Purkinje cell (primary cell): Measurements from ENCODE around the gene USP30. TPM values are rescaled to one million over a fixed set of nuclear protein-coding genes. Genes with fewer than 3 reads are reported as not detected.

Experiments used
- polyA plus RNA-seq: library from polyadenylated mRNA; unstranded; fragments of >200 nt; fragmentation: Nextera tagmentation; gene quantifications from 2 replicates; pipeline ENCODE4 v1.2.1, GENCODE V29; 2014

The USP30 gene, protein sequence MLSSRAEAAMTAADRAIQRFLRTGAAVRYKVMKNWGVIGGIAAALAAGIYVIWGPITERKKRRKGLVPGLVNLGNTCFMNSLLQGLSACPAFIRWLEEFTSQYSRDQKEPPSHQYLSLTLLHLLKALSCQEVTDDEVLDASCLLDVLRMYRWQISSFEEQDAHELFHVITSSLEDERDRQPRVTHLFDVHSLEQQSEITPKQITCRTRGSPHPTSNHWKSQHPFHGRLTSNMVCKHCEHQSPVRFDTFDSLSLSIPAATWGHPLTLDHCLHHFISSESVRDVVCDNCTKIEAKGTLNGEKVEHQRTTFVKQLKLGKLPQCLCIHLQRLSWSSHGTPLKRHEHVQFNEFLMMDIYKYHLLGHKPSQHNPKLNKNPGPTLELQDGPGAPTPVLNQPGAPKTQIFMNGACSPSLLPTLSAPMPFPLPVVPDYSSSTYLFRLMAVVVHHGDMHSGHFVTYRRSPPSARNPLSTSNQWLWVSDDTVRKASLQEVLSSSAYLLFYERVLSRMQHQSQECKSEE
- 14.0 and 14.3 TPM in 2 replicates for polyA plus RNA-seq

DNA sequence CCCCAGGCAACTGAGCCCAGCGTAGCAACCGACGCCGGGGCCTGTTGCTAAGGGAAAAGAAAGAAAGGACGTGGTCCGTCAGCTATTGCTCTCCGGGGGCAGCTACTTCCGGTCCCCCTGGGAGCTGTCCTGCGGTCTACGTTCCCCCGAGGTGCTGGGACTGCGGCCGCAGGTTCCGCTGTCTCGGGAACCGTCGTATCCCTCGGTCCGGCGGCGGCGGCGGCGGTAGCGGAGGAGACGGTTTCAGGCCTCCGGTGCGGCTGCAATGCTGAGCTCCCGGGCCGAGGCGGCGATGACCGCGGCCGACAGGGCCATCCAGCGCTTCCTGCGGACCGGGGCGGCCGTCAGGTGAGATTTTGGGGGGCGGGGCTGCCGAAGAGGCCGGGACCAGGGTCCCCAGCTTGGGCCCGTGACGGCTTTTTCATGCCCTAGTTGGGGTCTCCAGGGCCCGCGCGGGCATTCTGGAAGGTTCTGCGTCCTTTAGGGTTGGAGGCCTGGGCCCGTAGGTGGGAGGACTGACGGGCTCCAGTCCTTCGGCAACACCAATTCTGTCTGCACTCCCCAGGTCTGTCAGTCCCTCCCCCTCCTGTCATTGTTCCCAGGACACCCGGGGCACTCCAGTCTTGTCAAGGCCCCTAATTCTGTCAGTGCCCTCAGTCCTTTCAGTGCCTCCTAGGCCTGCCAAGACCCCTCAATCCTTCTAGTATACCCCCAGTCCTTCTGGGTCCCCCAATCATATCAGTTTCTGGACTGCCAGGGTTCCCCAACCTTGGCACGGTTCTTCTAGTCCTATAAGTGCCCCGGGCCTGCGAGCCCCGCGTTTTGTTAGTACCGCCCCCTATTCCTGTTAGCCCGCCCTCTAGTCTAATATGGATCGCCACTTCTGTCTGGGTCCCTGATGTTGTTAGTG is at the start of gene USP30:
Gene USP30, plus strand, starts transcription at position 163 of the 910 bp plus-strand sequence. Its CDS starts 103 bp downstream, at position 266.

DNA sequence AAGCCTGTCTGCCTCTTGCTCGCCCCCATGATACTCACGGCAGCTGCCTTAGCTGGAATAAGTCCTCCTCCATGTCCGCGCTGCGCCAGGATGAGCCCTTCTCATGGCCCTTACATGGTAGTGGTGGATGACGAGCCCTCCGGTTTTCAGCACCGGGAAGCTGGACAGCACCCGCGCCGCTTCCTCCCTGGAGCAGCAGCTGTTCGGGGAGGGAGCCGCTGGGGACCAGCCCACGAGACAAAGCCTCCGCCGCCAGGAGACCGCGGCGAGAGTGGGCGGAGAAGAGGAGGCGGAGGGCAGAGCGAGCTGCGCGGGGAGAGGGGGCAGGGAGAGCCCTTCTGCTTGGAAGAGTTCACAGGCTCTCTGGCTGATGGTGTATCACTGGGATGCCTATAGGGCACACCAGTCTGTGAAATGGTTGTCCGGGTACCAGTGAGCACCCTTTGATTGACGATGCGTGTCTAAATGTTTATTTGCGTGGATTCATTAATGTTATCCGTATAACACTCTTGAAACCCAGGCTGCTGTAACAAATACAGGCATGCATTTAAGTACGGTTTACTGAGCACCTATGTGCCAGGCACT is 31.5 kb upstream of the USP30 start, which contains the start of gene SVOP:
Gene SVOP, minus strand, starts transcription at position 273 of the 585 bp plus-strand sequence. Its CDS starts 200 bp downstream, at position 73.

DNA sequence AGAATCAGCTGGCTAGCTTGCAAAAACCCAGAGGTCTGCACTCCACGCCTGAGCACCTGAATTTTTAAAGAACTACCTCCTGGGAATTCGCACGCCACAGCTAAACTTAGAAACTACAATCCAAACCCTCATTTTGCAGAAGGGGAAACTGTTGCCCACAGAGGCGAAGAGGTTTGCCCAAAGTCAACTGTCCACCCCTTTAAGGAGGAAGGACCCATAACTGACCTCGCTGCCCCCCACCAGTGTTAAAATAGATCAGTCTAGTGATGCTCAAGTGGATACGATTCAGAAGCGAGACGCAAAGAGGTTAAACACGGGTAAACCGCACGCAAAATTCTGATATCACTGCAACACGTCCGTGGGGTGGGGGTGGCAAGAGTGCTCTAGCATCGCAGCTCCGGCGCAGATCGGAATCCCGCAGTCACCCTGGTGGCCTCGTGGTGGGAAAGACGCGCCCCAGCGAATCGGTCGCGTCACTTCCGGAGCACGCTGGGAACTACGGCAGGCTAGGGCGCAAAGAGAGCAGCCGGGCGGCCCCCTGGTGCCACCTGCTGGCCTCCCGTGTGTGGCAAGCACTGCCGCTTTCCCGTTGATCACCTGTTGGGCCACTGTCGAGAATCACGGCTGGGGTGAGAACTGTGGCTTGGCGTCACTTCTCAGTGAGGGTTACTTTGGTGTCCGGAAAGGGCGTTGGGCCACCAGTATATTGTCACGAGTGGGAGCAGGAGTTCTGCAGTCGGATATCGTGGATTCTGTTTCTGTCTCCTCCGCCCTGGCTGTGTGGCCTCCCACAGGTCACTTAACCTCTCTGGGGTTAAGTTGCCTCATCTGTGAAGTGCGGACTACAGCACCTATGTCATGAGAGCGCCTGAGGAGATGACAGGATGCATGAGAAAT is 40.9 kb downstream of the USP30 start, which contains the start of gene ALKBH2:
Gene ALKBH2, minus strand, starts transcription at position 451 of the 897 bp plus-strand sequence. CDS start 686 bp downstream, outside the sequence.

DNA sequence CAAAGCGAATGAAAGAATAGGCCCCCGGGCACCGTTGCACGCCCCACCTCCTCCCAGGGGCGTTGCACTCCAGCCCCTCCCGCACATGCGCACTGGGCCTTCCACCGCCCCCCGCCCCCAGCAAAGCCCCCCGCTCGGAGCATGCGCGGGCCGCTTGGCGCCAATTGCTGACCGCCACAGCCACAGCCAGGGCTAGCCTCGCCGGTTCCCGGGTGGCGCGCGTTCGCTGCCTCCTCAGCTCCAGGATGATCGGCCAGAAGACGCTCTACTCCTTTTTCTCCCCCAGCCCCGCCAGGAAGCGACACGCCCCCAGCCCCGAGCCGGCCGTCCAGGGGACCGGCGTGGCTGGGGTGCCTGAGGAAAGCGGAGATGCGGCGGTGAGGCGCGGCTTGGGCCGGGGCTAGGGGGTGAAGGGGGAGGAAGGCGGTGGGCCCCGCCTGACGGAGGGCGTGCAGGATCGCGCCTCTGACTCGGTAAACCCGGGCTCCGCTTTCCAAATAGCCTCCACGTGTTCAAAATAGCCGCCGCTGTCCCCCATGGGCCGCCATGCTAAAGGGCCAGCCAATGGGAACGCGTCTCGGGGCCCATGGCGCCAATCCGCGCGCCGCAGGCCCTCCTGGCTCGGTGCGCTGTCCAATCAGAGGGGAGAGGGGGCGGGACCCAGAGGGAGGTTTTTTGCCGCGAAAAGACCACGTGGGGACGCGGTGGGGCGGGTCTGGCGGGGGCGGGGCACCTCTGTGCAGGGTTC is 45.2 kb downstream of the USP30 start, which contains the start of gene UNG:
Gene UNG, plus strand, starts transcription at position 163 of the 748 bp plus-strand sequence. Its CDS starts 83 bp downstream, at position 246.

DNA sequence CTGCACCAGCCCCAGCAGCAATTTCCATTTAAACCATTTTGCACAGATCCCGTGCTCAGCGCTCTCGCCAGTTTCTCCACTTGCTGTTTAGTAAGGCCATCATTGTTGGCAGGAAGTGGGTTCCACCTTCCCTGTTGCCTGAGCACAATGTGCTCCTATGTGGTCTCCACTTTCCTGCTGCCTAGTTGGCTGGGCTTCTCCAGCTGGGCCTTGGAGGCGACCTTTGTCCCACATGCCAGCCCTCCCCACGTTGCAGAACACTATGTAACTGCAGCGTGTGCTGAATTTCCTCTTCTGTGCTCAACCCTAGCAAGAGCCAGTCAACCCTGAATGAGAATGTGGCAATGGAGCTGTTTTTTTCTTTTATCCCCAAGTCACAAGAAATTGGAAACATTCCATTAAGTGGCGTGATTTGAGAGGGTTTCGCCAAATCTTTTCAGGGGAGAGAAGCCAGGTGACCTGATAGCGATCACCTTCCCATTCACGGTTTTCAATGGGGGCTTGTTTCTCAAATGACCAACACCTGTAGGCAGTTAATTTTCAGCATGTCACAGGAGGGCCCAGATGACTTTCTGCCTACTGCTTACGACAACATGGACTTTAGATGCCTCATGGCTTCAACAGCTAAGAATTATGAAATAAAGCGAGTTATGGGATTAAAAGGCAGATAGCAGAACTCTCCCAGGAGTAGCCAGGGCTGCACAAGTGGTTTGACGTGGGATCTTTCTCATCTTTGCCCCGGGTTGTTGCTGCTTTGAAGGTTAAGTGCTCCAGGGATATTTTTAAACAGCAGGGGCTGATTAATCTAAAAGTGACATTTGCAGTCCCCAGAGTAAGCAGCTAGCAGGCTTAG is 63.6 kb downstream of the USP30 start, which contains the start of gene ACACB:
Gene ACACB, plus strand, starts transcription at position 830 of the 853 bp plus-strand sequence. CDS start 22,819 bp downstream, outside the sequence.

Other genes starting within 250 kb of the USP30 start
- 0.14 and 2.8 TPM in 2 replicates for gene SSH1, start 195.0 kb upstream of the USP30 start, polyA plus RNA-seq
- gene DAO, start 172.5 kb upstream of the USP30 start, polyA plus RNA-seq: 35.0 and 35.5 TPM in 2 replicates
- 2.7 and 6.5 TPM in 2 replicates for gene SVOP, start 31.5 kb upstream of the USP30 start, polyA plus RNA-seq
- gene ALKBH2, start 40.9 kb downstream of the USP30 start, polyA plus RNA-seq: 4.3 and 5.4 TPM in 2 replicates
- gene UNG, start 45.0 kb downstream of the USP30 start, polyA plus RNA-seq: 4.8 and 5.2 TPM in 2 replicates
- 0.40 and 2.9 TPM in 2 replicates for gene ACACB, start 64.0 kb downstream of the USP30 start, polyA plus RNA-seq